Right ventricle myocardium inferior (tissue), 1 donor: ENCODE results near the gene ACOX1. TPM values are rescaled to one million over a fixed set of nuclear protein-coding genes. Genes with fewer than 3 reads are reported as not detected.

ENCODE experiments used
- ATAC-seq: fragments of 200-7000 bp; cut with Tn5 transposase; one replicate; pipeline ENCODE4 v1.9.1; 2020; ENCODE audit warnings: mild to moderate bottlenecking, moderate library complexity
- DNase-seq: peaks from one replicate; pipeline ENCODE4 v3.0.0; 2021; ENCODE audit errors: missing footprints
- intact Hi-C: fragments of 100-400 bp; cut with DNase I; formaldehyde crosslinking; loops from one replicate; pipeline ENCODE4 v1.11.0; 2022
- total RNA-seq: library from RNA; stranded (reverse); fragmentation: NEBNext Ultra II Directional; extraction: Animal tissue kit (Norgen Biotek cat#: 25700); gene quantifications from one replicate; pipeline ENCODE4 v1.2.1, GENCODE V29; 2021
- donor health status: DM: no; HTN: yes; CAD: no; lungs with severe emphysema.

ACOX1 gene
- total RNA-seq, 1 donor from 2014 or later = 80.9 TPM

DNA sequence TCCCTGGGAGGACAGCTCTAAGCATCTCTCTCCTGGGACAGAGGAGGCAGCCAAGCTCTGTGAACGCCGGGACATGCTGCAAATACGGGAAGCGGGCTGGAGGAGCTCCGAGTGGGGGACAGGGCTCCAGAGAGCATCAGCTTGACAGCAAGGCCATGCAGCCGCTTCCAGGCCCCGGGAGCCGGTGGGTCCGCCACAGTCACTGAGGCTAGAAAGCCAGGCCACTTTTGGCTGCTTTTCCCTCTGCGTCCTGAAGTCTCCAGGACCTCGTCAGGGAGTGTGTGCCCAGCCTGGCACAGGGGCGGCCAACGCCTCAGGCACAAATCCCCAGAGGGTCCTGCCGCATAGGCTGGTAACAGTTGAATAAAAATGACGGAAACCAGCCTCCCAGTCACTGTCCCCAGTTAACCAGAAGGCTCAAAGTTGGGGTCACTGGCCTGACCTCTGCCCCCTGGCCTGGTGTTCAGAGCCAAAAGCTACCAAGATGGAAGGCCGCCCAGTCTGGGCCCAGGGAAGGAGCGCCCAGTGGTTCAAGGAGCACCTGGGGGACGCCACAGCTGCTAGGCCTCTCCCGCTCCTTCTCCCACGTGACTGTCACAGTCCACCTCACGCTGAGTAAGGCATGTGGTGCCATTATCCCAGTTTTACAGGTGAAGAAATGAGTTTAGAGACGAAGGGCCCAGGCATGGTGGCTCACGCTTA lies 79.0 kb downstream of the ACOX1 start:
- DNase-seq (no peak), ATAC-seq (no peak)
- intact Hi-C loops = loop anchor here (5.0 kb wide), 1 partner anchor 123 kb away; a partner anchor contains a TSS

GRCh38 chr17:75899353-75899752 lies 79.6 kb downstream of the ACOX1 start:
- ATAC-seq = no peak
- intact Hi-C loops = loop anchor here (5.0 kb wide), 1 partner anchor 122 kb away; a partner anchor contains a TSS
- no peak for DNase-seq

GRCh38 chr17:75898791-75899190 lies 80.2 kb downstream of the ACOX1 start:
- intact Hi-C loops = loop anchor here (5.0 kb wide), 1 partner anchor 121 kb away; a partner anchor contains a TSS
- ATAC-seq (no peak), DNase-seq (no peak)

DNA sequence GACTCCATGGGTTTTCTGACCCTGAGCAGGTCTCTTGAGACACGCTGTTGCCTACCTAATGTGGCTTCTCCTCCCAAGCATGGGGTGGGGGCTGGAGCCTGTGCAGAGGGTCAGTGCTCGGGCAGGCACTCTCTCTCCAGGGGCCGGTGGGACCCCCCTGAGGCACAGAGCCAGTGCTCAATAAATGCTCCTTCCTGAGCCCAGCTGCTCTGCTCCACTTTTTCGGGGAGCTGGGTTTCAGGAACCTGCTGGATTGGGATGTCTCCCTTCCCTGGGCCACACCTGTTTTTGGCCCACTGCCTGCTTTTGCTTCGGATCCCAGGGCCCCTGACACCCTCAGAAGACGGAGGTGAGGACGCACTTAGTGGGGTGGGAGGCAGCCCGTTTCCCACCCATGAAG lies 80.9 kb downstream of the ACOX1 start:
- ATAC-seq = no peak
- DNase-seq = no peak
- intact Hi-C loops = loop anchor here (5.0 kb wide), 1 partner anchor 121 kb away; a partner anchor contains a TSS

DNA sequence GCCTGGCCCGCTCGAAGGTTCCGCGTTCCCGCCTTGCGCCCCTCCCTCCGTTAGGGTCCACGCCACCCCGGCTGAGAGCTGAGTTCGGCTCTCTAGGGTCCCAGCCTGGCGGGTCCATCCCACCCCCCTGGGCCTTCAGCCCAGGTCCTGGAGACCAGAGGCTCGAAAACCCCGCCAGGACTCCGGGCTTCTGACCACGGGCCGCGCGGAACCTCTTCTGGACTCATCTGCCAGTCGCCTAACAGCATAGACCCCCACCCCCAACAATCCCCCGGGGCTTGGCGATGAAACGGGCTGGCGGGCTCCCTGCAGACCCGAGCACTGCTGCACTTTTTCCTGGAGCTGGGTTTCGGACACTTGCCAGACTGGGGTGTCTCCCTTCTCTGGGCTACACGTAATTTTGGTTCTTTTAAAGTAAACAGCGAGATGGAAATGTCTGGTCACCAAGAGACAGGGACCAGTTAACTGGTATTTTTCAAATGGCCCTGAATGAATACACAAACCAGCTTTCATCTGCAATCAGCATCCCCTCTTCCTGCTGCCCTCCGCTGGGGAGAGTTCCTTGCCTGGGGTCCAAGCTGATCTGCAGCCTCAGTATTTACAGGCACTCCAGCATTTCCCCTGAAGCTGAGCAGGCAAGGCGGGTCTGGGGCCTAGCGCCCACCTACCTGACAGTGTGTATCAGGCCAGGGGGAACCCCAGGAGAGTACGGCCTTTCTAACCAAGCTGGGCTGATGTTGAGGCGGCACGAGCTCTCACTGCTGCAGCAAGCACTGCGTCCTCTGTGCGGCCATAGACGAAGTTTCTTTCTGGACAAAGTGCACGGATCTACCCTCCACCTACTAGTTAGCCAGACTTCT lies 81.6 kb downstream of the ACOX1 start:
- no peak for ATAC-seq
- intact Hi-C loops = loop anchor here (2.0 to 5.0 kb wide), 3 partner anchors 21 to 120 kb away; partner anchors contain the start of gene WBP2
- DNase-seq = no peak

GRCh38 chr17:75896415-75897159 lies 82.4 kb downstream of the ACOX1 start, which contains the start of gene TRIM65:
TRIM65 (minus strand) TSS chr17:75896951; CDS start chr17:75896937, 14 bp downstream.
- peak; percentile 93 for DNase-seq
- ATAC-seq = peak; percentile 88
- intact Hi-C loops = loop anchor here (2.0 to 5.0 kb wide), 3 partner anchors 20 to 119 kb away; partner anchors contain the start of gene WBP2

- intact Hi-C loops = loop anchor here (2.0 to 5.0 kb wide), 3 partner anchors 19 to 118 kb away; partner anchors contain the start of gene WBP2
- ATAC-seq (no peak), DNase-seq (no peak)
These were observed 83.4 kb downstream of the ACOX1 start for GRCh38 chr17:75895370-75896155.

GRCh38 chr17:75894049-75894733 lies 84.8 kb downstream of the ACOX1 start:
- ATAC-seq (no peak), DNase-seq (no peak)
- intact Hi-C loops = loop anchor here (1.0 kb wide), 1 partner anchor 12 kb away; no protein-coding TSS in a partner anchor

GRCh38 chr17:75893305-75894048 lies 85.5 kb downstream of the ACOX1 start:
- intact Hi-C loops = loop anchor here (1.0 kb wide), 1 partner anchor 11 kb away; no protein-coding TSS in a partner anchor
- no peak for DNase-seq
- ATAC-seq = no peak

DNA sequence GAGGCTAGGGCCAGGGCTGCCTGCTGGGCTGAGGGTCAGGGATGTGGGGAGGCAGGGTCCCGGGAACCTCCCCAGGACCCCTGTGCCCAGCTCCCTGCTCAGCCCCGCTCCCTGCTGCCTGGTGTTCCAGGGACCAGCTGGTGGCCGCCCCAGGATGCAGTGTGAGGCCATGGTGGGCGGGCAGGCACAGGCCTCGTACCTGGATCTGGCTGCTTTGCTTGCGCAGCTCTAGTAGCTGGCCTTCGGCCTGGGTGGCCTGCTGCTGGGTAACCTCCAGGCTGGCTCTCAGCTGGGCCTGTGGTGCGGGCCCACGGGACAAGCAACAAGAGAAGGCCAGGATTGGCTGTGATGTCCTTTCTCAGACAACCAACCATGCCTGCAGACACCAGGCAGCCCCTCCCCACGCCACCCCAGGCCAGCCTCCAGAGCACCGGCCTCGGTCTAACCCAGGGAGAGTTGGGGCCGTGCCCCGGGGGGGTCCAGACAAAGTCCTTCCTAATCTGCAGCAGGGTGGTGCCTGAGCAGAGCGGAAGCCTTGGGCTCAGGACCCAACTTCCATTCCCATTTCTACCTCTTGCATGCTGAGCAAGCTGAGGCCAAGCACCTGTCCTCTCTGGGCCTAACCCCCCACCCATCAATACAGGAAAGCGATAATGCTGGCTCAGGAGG lies 86.3 kb downstream of the ACOX1 start:
- ATAC-seq (no peak), DNase-seq (no peak)
- intact Hi-C loops = no loop called here

GRCh38 chr17:75891605-75892555 lies 87.1 kb downstream of the ACOX1 start:
- ATAC-seq = no peak
- intact Hi-C loops = no loop called here
- no peak for DNase-seq
